H9 (cell line): Measurements from ENCODE around the gene CCDC85A. TPM values are rescaled to one million over a fixed set of nuclear protein-coding genes. Genes with fewer than 3 reads are reported as not detected.

Source experiments
- DNase-seq: peaks from one replicate; pipeline ENCODE4 v3.0.0-alpha.2; 2017
- H2AFZ ChIP-seq: one replicate; pipeline ENCODE4 v1.6.1; 2013; ENCODE audit warnings: mild to moderate bottlenecking, low read length, control low read depth, moderate library complexity
- H2AK5ac ChIP-seq: 2 replicates; pipeline ENCODE4 v1.6.1; 2013; ENCODE audit warnings: low read length, control low read depth, mixed read lengths; ENCODE audit not compliant: insufficient read length
- H2BK120ac ChIP-seq: one replicate; pipeline ENCODE4 v1.6.1; 2013; ENCODE audit warnings: low read depth, mild to moderate bottlenecking, low read length, control low read depth, inconsistent platforms; ENCODE audit not compliant: poor library complexity, severe bottlenecking
- H2BK12ac ChIP-seq: 2 replicates; pipeline ENCODE4 v1.6.1; 2013; ENCODE audit warnings: low read length, control low read depth, mixed read lengths, low read depth; ENCODE audit not compliant: insufficient read length
- H2BK15ac ChIP-seq: 2 replicates; pipeline ENCODE4 v1.6.1; 2013; ENCODE audit warnings: low read depth, low read length, control low read depth
- H2BK20ac ChIP-seq: one replicate; pipeline ENCODE4 v1.6.1; 2013; ENCODE audit warnings: low read depth, mild to moderate bottlenecking, low read length, control low read depth, inconsistent platforms; ENCODE audit not compliant: poor library complexity, severe bottlenecking
- H2BK5ac ChIP-seq: 2 replicates; pipeline ENCODE4 v1.6.1; 2013; ENCODE audit warnings: low read length, control low read depth, mixed read lengths; ENCODE audit not compliant: insufficient read length
- H3K14ac ChIP-seq: 2 replicates; pipeline ENCODE4 v1.6.1; 2013; ENCODE audit warnings: low read length, control low read depth; ENCODE audit not compliant: insufficient read depth
- H3K18ac ChIP-seq: 2 replicates; pipeline ENCODE4 v1.6.1; 2013; ENCODE audit warnings: low read depth, mild to moderate bottlenecking, mixed read lengths, low read length, control low read depth; ENCODE audit not compliant: insufficient read length
- H3K23ac ChIP-seq: 2 replicates; pipeline ENCODE4 v1.6.1; 2013; ENCODE audit warnings: low read length, control low read depth, mixed read lengths, low read depth; ENCODE audit not compliant: insufficient read length
- H3K23me2 ChIP-seq: 2 replicates; pipeline ENCODE4 v1.6.1; 2013; ENCODE audit warnings: low read depth, mild to moderate bottlenecking, mixed read lengths, low read length, control low read depth; ENCODE audit not compliant: insufficient read length, poor library complexity, severe bottlenecking
- H3K27ac ChIP-seq: 2 replicates; pipeline ENCODE4 v1.5.1; 2013; ENCODE audit warnings: low read length, control low read depth, mixed read lengths, low read depth; ENCODE audit not compliant: insufficient read length
- H3K27me3 ChIP-seq: 2 replicates; pipeline ENCODE4 v1.6.1; 2013; ENCODE audit warnings: low read length, control low read depth, inconsistent platforms; ENCODE audit not compliant: insufficient read depth
- H3K4ac ChIP-seq: 2 replicates; pipeline ENCODE4 v1.6.1; 2013; ENCODE audit warnings: low read depth, mild to moderate bottlenecking, control low read depth, inconsistent platforms, low read length, moderate library complexity
- H3K4me1 ChIP-seq: 2 replicates; pipeline ENCODE4 v1.6.1; 2013; ENCODE audit warnings: low read length, control low read depth, inconsistent platforms; ENCODE audit not compliant: insufficient read depth
- H3K4me2 ChIP-seq: 2 replicates; pipeline ENCODE4 v1.6.1; 2013; ENCODE audit warnings: low read length, control low read depth, mixed read lengths; ENCODE audit not compliant: insufficient read length, insufficient read depth
- H3K56ac ChIP-seq: 2 replicates; pipeline ENCODE4 v1.6.1; 2013; ENCODE audit warnings: low read depth, mild to moderate bottlenecking, mixed read lengths, low read length, control low read depth; ENCODE audit not compliant: insufficient read length
- H3K79me1 ChIP-seq: 2 replicates; pipeline ENCODE4 v1.6.1; 2013; ENCODE audit warnings: low read depth, mild to moderate bottlenecking, moderate library complexity, low read length, control low read depth, inconsistent platforms; ENCODE audit not compliant: insufficient read depth, poor library complexity, severe bottlenecking
- H3K79me2 ChIP-seq: 2 replicates; pipeline ENCODE4 v1.6.1; 2013; ENCODE audit warnings: low read length, control low read depth, inconsistent platforms; ENCODE audit not compliant: insufficient read depth
- H3K9ac ChIP-seq: 2 replicates; pipeline ENCODE4 v1.6.1; 2013; ENCODE audit warnings: low read length, control low read depth, mixed read lengths; ENCODE audit not compliant: insufficient read length; ENCODE audit errors: extremely low read depth
- H3K9me3 ChIP-seq: one replicate; pipeline ENCODE4 v1.6.1; 2013; ENCODE audit warnings: low read depth, low read length, inconsistent platforms; ENCODE audit not compliant: control insufficient read depth
- H3T11ph ChIP-seq: one replicate; pipeline ENCODE4 v1.6.1; 2013; ENCODE audit warnings: mild to moderate bottlenecking, low read length, control low read depth, inconsistent platforms
- H4K20me1 ChIP-seq: one replicate; pipeline ENCODE4 v1.6.1; 2013; ENCODE audit not compliant: control insufficient read depth, insufficient read length, insufficient read depth
- H4K5ac ChIP-seq: 2 replicates; pipeline ENCODE4 v1.6.1; 2013; ENCODE audit warnings: low read depth, mild to moderate bottlenecking, mixed read lengths, low read length, control low read depth; ENCODE audit not compliant: insufficient read length
- H4K8ac ChIP-seq: replicated peaks from 2 replicates; pipeline ENCODE4 v1.6.1; 2013; ENCODE audit warnings: low read length, control low read depth, mixed read lengths, low read depth; ENCODE audit not compliant: insufficient read length
- H4K91ac ChIP-seq: 2 replicates; pipeline ENCODE4 v1.6.1; 2013; ENCODE audit warnings: low read depth, mild to moderate bottlenecking, moderate library complexity, mixed read lengths, low read length, control low read depth; ENCODE audit not compliant: insufficient read length
- H3K27ac Mint-ChIP-seq, 3 experiments: 2 replicates in 2 of 3; 3 replicates in 1 of 3; pipeline ENCODE4 v1.8.0; 2020 to 2021; ENCODE audit warnings: mixed read lengths in 3 of 3, mild to moderate bottlenecking in 1 of 3, moderate library complexity in 1 of 3
- H3K27me3 Mint-ChIP-seq: 2 replicates; pipeline ENCODE4 v1.8.0; 2021; ENCODE audit warnings: low read depth, mild to moderate bottlenecking, moderate library complexity, mixed read lengths
- H3K36me3 Mint-ChIP-seq, 3 experiments: 2 replicates in 2 of 3; 3 replicates in 1 of 3; pipeline ENCODE4 v1.8.0; 2020 to 2021; ENCODE audit warnings: low read depth in 3 of 3, mixed read lengths in 3 of 3; ENCODE audit not compliant: insufficient read depth in 1 of 3
- H3K4me1 Mint-ChIP-seq, 2 experiments: 2 replicates each; pipeline ENCODE4 v1.8.0; 2020; ENCODE audit warnings: mixed read lengths in 2 of 2
- H3K4me3 Mint-ChIP-seq, 2 experiments: 2 replicates in 1 of 2; 3 replicates in 1 of 2; pipeline ENCODE4 v1.8.0; 2020 to 2021; ENCODE audit warnings: mild to moderate bottlenecking in 2 of 2, mixed read lengths in 2 of 2, moderate library complexity in 1 of 2
- H3K9me3 Mint-ChIP-seq, 2 experiments: 2 replicates in 1 of 2; 3 replicates in 1 of 2; pipeline ENCODE4 v1.8.0; 2020; ENCODE audit warnings: mild to moderate bottlenecking in 2 of 2, mixed read lengths in 2 of 2, moderate library complexity in 1 of 2
- WGBS: extraction: QIAGEN DNeasy Blood & Tissue Kit; methylation state at CpG from one replicate; pipeline ENCODE4 v1.1.7; 2013; ENCODE audit warnings: missing lambda C conversion rate, low lambda C conversion rate, mixed read lengths; ENCODE audit not compliant: insufficient read length; ENCODE audit errors: extremely low coverage; 5-methylcytosine and 5-hydroxymethylcytosine counted together
- total RNA-seq: library from RNA; stranded (reverse); gene quantifications from 2 replicates; pipeline ENCODE4 v1.2.1, GENCODE V29; 2021
- TF ChIP-seq, protein P1 (sequence below): fragments of 200-600 bp; sonication (generic); conservative IDR thresholded peaks from 3 replicates; pipeline ENCODE4 v1.8.0; 2021; ENCODE audit warnings: antibody characterized with exemption, mild to moderate bottlenecking

CCDC85A gene
- total RNA-seq, 1 experiment from 2014 or later: 0.17 TPM

DNA sequence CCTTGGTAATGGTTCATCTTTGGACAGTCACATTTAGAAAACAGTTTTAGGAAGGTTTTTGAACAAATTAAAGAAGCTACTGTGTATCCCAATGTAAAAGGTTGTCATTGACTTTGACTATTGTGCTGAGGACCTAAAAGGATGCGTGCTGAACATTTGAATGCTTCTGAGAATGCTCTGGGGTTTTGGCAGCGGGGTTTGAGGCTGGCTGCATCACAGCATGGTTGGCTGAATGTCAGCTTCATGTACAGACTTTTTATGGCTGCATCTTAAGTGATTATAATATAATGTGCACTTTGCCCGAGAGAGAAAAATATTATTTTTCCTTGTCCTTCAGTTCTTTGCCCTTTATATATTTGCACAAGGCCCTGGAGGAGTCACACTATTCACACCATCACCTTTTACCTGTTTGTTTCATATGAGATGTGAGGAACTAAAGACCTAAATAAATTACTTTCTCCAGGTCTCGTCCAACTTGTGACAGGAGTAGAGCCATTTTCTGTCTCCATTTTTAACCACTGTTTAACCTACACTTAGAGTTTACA, 125.9 kb downstream of the CCDC85A start:
- Histone ChIP-seq H3K79me1 (no peaks in the 10 kb centered on the region), H3K23ac (no peak overlapping the region), H2AFZ (no peak overlapping the region), H3K56ac (no peak overlapping the region), H3K9me3 (no peaks in the 10 kb centered on the region), H3K23me2 (no peaks in the 10 kb centered on the region), H3K18ac (no peak overlapping the region), H4K5ac (no peak overlapping the region), H3K9ac (no peak overlapping the region), H2BK20ac (no peak overlapping the region), H3K4me1 (peaks cover 2% of the 10 kb centered on the region; the same call in 1 of the 2 replicates), H2BK12ac (no peak overlapping the region), H2AK5ac (no peak overlapping the region), H3T11ph (no peak overlapping the region), H2BK15ac (no peak overlapping the region), H4K8ac (no peak overlapping the region), H3K27me3 (no peaks in the 10 kb centered on the region), H2BK120ac (no peak overlapping the region), H3K4ac (no peak overlapping the region), H3K79me2 (no peaks in the 10 kb centered on the region), H4K20me1 (no peaks in the 10 kb centered on the region), H3K14ac (no peak overlapping the region), H3K27ac (no peak overlapping the region), H2BK5ac (no peak overlapping the region), H3K4me2 (no peak overlapping the region), H4K91ac (no peak overlapping the region)
- Mint-ChIP-seq H3K27ac (no peak overlapping the region; a peak in 1 of 7 replicates), H3K4me3 (no peak overlapping the region), H3K4me1 (peaks cover 4% of the 10 kb centered on the region in 2 experiments; a peak in 3 of 4 replicates), H3K9me3 (no peaks in the 10 kb centered on the region), H3K27me3 (no peaks in the 10 kb centered on the region), H3K36me3 (no peaks in the 10 kb centered on the region)
- no peak for DNase-seq
- TF ChIP-seq, protein P1, sequence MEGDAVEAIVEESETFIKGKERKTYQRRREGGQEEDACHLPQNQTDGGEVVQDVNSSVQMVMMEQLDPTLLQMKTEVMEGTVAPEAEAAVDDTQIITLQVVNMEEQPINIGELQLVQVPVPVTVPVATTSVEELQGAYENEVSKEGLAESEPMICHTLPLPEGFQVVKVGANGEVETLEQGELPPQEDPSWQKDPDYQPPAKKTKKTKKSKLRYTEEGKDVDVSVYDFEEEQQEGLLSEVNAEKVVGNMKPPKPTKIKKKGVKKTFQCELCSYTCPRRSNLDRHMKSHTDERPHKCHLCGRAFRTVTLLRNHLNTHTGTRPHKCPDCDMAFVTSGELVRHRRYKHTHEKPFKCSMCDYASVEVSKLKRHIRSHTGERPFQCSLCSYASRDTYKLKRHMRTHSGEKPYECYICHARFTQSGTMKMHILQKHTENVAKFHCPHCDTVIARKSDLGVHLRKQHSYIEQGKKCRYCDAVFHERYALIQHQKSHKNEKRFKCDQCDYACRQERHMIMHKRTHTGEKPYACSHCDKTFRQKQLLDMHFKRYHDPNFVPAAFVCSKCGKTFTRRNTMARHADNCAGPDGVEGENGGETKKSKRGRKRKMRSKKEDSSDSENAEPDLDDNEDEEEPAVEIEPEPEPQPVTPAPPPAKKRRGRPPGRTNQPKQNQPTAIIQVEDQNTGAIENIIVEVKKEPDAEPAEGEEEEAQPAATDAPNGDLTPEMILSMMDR: no peak
- no CpG with 5 or more reads among the region's 4 CpGs for WGBS
